IPS-11a (cell line): Measurements from ENCODE around the gene PDE8A.

Experiments
- H3K4me3 ChIP-seq: one replicate; pipeline ENCODE4 v1.5.1; 2013; ENCODE audit warnings: low read depth, low read length, control low read depth

Gene PDE8A

GRCh38 chr15:84981711-84982300, at the start of gene PDE8A:
TSS of gene PDE8A (plus strand) at chr15:84981856. CDS start at chr15:84982163, 307 bp downstream.
- peak within 1 kb of the TSS; percentile 72 for H3K4me3 ChIP-seq

GRCh38 chr15:84934942-84935729, 46.5 kb upstream of the PDE8A start:
- H3K4me3 ChIP-seq = no peak overlapping the region

GRCh38 chr15:84937144-84937543, 44.5 kb upstream of the PDE8A start:
- H3K4me3 ChIP-seq = no peak overlapping the region

- no peak overlapping the region for H3K4me3 ChIP-seq
Observed at GRCh38 chr15:84938726-84939125, 42.9 kb upstream of the PDE8A start.

GRCh38 chr15:84940399-84940798, 41.3 kb upstream of the PDE8A start:
- H3K4me3 ChIP-seq = no peak overlapping the region

GRCh38 chr15:84942456-84942855, 39.2 kb upstream of the PDE8A start:
- H3K4me3 ChIP-seq = no peak overlapping the region

GRCh38 chr15:84944311-84944710, 37.3 kb upstream of the PDE8A start:
- no peak overlapping the region for H3K4me3 ChIP-seq

GRCh38 chr15:84944861-84945260, 36.8 kb upstream of the PDE8A start:
- no peak overlapping the region for H3K4me3 ChIP-seq

- H3K4me3 ChIP-seq = no peak overlapping the region
Observed at GRCh38 chr15:84946772-84947489, 34.7 kb upstream of the PDE8A start.

- H3K4me3 ChIP-seq = no peak overlapping the region
Observed at GRCh38 chr15:84947947-84948830, 33.5 kb upstream of the PDE8A start.

- no peak overlapping the region for H3K4me3 ChIP-seq
Observed at GRCh38 chr15:84949043-84949442, 32.6 kb upstream of the PDE8A start.

GRCh38 chr15:84949845-84950569, 31.6 kb upstream of the PDE8A start:
- no peak overlapping the region for H3K4me3 ChIP-seq

GRCh38 chr15:84950570-84951111, 31.0 kb upstream of the PDE8A start:
- no peak overlapping the region for H3K4me3 ChIP-seq

- no peak overlapping the region for H3K4me3 ChIP-seq
Observed at GRCh38 chr15:84951736-84952135, 29.9 kb upstream of the PDE8A start.

- H3K4me3 ChIP-seq = no peak overlapping the region
Observed at GRCh38 chr15:84953136-84953535, 28.5 kb upstream of the PDE8A start.

- H3K4me3 ChIP-seq = no peak overlapping the region
Observed at GRCh38 chr15:84953726-84954125, 27.9 kb upstream of the PDE8A start.

GRCh38 chr15:84955089-84955848, 26.4 kb upstream of the PDE8A start:
- no peak overlapping the region for H3K4me3 ChIP-seq

- no peak overlapping the region for H3K4me3 ChIP-seq
Observed at GRCh38 chr15:84956199-84956598, 25.5 kb upstream of the PDE8A start.

- no peak overlapping the region for H3K4me3 ChIP-seq
Observed at GRCh38 chr15:84960391-84961113, 21.1 kb upstream of the PDE8A start.
